Measurements from ENCODE around the gene POGK. TPM values are rescaled to one million over a fixed set of nuclear protein-coding genes. Genes with fewer than 3 reads are reported as not detected.
A peak's percentile ranks its signal among the peaks of the same experiment; 100 is the strongest.

The POGK gene
- total and polyA plus RNA-seq, 9 of the 15 experiments (the other 6 are each of a cell fraction or from before 2014, with no cell fraction given) = 6.1 to 44.5 (median 24.3) TPM

- TF ChIP-seq, protein P1, sequence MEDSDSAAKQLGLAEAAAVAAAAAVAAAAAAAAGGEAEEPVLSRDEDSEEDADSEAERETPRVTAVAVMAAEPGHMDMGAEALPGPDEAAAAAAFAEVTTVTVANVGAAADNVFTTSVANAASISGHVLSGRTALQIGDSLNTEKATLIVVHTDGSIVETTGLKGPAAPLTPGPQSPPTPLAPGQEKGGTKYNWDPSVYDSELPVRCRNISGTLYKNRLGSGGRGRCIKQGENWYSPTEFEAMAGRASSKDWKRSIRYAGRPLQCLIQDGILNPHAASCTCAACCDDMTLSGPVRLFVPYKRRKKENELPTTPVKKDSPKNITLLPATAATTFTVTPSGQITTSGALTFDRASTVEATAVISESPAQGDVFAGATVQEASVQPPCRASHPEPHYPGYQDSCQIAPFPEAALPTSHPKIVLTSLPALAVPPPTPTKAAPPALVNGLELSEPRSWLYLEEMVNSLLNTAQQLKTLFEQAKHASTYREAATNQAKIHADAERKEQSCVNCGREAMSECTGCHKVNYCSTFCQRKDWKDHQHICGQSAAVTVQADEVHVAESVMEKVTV (CRISPR knock-in tag; IDR thresholded peaks at IDR 0.05) = no peak
- TF ChIP-seq HCFC1 (IDR thresholded peaks at IDR 0.05; ENCODE audit: low read depth, low read length) = 0 out of 2 replicates have a peak, but pooled peaks have one; percentile 4
- 0 out of 2 replicates have a peak, but pooled peaks have one; percentile 40 for TF ChIP-seq DNMT1 (IDR thresholded peaks at IDR 0.05)
- TF ChIP-seq, protein P2, sequence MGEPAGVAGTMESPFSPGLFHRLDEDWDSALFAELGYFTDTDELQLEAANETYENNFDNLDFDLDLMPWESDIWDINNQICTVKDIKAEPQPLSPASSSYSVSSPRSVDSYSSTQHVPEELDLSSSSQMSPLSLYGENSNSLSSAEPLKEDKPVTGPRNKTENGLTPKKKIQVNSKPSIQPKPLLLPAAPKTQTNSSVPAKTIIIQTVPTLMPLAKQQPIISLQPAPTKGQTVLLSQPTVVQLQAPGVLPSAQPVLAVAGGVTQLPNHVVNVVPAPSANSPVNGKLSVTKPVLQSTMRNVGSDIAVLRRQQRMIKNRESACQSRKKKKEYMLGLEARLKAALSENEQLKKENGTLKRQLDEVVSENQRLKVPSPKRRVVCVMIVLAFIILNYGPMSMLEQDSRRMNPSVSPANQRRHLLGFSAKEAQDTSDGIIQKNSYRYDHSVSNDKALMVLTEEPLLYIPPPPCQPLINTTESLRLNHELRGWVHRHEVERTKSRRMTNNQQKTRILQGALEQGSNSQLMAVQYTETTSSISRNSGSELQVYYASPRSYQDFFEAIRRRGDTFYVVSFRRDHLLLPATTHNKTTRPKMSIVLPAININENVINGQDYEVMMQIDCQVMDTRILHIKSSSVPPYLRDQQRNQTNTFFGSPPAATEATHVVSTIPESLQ (CRISPR knock-in tag; IDR thresholded peaks at IDR 0.05) = 0 out of 2 replicates have a peak, but pooled peaks have one; percentile 12
- no peak for TF ChIP-seq SRSF3 (IDR thresholded peaks at IDR 0.05; ENCODE audit: insufficient read depth, low read length)
- peak; percentile 31; the same call in 1 of the 2 replicates for TF ChIP-seq TARDBP (IDR thresholded peaks at IDR 0.05)
- TF ChIP-seq ELF4 (CRISPR knock-in tag; IDR thresholded peaks at IDR 0.05) = no peak
- TF ChIP-seq SMARCA4 (IDR thresholded peaks at IDR 0.05) = peak; percentile 49; the same call in 1 of the 2 replicates
- TF ChIP-seq, protein P3, sequence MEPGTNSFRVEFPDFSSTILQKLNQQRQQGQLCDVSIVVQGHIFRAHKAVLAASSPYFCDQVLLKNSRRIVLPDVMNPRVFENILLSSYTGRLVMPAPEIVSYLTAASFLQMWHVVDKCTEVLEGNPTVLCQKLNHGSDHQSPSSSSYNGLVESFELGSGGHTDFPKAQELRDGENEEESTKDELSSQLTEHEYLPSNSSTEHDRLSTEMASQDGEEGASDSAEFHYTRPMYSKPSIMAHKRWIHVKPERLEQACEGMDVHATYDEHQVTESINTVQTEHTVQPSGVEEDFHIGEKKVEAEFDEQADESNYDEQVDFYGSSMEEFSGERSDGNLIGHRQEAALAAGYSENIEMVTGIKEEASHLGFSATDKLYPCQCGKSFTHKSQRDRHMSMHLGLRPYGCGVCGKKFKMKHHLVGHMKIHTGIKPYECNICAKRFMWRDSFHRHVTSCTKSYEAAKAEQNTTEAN (CRISPR knock-in tag; IDR thresholded peaks at IDR 0.05) = 0 out of 2 replicates have a peak, but pooled peaks have one; percentile 7
- TF ChIP-seq ZBTB49 (CRISPR knock-in tag; IDR thresholded peaks at IDR 0.05; ENCODE audit: borderline replicate concordance) = no peak
- TF ChIP-seq TAL1 (IDR thresholded peaks at IDR 0.05) = no peak
- TF ChIP-seq FOSL1 (tag; conservative IDR thresholded peaks at IDR 0.05) = 0 out of 2 replicates have a peak, but pooled peaks have one; percentile 30
- TF ChIP-seq NRF1 (conservative IDR thresholded peaks at IDR 0.05 in 1 of 2, IDR thresholded peaks at IDR 0.05 in 1 of 2) = peak; percentile 25 to 50; a peak in 2 of 4 replicates
- TF ChIP-seq SMAD3 (CRISPR knock-in tag; conservative IDR thresholded peaks at IDR 0.05) = no peak
- TF ChIP-seq ARNT (IDR thresholded peaks at IDR 0.05) = peak; percentile 78 to 81; a peak in 1 of 4 replicates
- TF ChIP-seq POLR3A (IDR thresholded peaks at IDR 0.05; ENCODE audit: borderline replicate concordance, extremely low read depth, insufficient read depth, insufficient read length) = no peak
- TF ChIP-seq KLF10 (CRISPR knock-in tag; IDR thresholded peaks at IDR 0.05) = no peak
- TF ChIP-seq ZNF589 (CRISPR knock-in tag; IDR thresholded peaks at IDR 0.05; ENCODE audit: low read depth) = 0 out of 2 replicates have a peak, but pooled peaks have one; percentile 33
Measured at GRCh38 chr1:166876540-166876838, 37.2 kb downstream of the POGK start (continued).
